Adrenal gland (tissue), 12 donors: Measurements from ENCODE around the gene WNT5B. TPM values are rescaled to one million over a fixed set of nuclear protein-coding genes. Genes with fewer than 3 reads are reported as not detected.

Experiments
- DNase-seq, 7 donors: peaks; one replicate each; pipeline ENCODE4 v3.0.0-alpha.2; 2019 to 2020
- H3K27ac ChIP-seq, 5 donors: fragments of 200-600 bp; sonication (generic) in 4 of 5; 1 replicate in 3 of 5; 2 replicates in 2 of 5; pipeline versions ENCODE4 v1.5.1 to v1.8.0; 2016 to 2020; ENCODE audit warnings: mild to moderate bottlenecking in 1 of 5
- H3K27me3 ChIP-seq: fragments of 200-600 bp; 2 replicates; pipeline ENCODE4 v1.8.0; 2021
- H3K36me3 ChIP-seq, 2 donors: fragments of 200-600 bp; replicated peaks in 1 of 2; 1 replicate in 1 of 2; 2 replicates in 1 of 2; pipeline versions ENCODE4 v1.5.1 to v1.8.0; 2018 to 2022
- H3K4me1 ChIP-seq, 2 donors: fragments of 200-600 bp; replicated peaks in 1 of 2; 1 replicate in 1 of 2; 2 replicates in 1 of 2; pipeline versions ENCODE4 v1.5.1 to v1.8.0; 2018 to 2021
- H3K4me3 ChIP-seq, 4 donors: fragments of 200-600 bp; sonication (generic) in 3 of 4; one replicate each; pipeline ENCODE4 v1.5.1; 2016 to 2018
- H3K9me3 ChIP-seq, 3 donors: fragments of 200-600 bp; sonication (generic) in 1 of 3; replicated peaks in 1 of 3; 1 replicate in 2 of 3; 2 replicates in 1 of 3; pipeline versions ENCODE4 v1.5.1 to v1.8.0; 2016 to 2021
- CTCF ChIP-seq, 6 experiments: fragments of 450-650 bp in 4 of 6; fragments of 200-600 bp in 2 of 6; sonication (generic) in 1 of 6; IDR thresholded peaks; 1 replicate in 5 of 6; 2 replicates in 1 of 6; pipeline versions ENCODE4 v1.5.1 to v1.8.0; 2016 to 2021; ENCODE audit warnings: antibody characterized with exemption in 6 of 6, mild to moderate bottlenecking in 2 of 6, moderate library complexity in 1 of 6
- POLR2A ChIP-seq, 2 donors: fragments of 450-650 bp; IDR thresholded peaks; one replicate each; pipeline ENCODE4 v1.6.1; 2017; ENCODE audit warnings: antibody characterized with exemption in 2 of 2, mild to moderate bottlenecking in 2 of 2, moderate library complexity in 1 of 2
- WGBS, 4 donors: extraction: QIAGEN DNeasy Blood & Tissue Kit in 2 of 4; methylation state at CpG; one replicate each; pipeline versions ENCODE4 v1.1.5 to v1.1.7; 2013 to 2017; 5-methylcytosine and 5-hydroxymethylcytosine counted together
- intact Hi-C, 2 donors: fragments of 100-400 bp; cut with DNase I; formaldehyde crosslinking; loops; one replicate each; pipeline versions ENCODE4 v1.14.1 to v1.15.0; 2022 to 2023
- polyA plus RNA-seq, 3 donors: library from polyadenylated mRNA; stranded (reverse); fragments of 200-250 nt in 2 of 3; fragments of 350-450 nt in 1 of 3; fragmentation: Illumina TruSeq in 1 of 3; extraction: RNeasy Lipid Tissue Mini Kit (QIAGEN cat#74804) in 1 of 3; gene quantifications; one replicate each; pipeline ENCODE4 v1.2.3, GENCODE V29; 2013 to 2014
- total RNA-seq, 9 donors: library from RNA; depleted of rRNA in 4 of 9; stranded (reverse); fragments of >200 nt in 4 of 9; fragments of 120-200 nt in 1 of 9; fragmentation: NEBNext Ultra II Directional in 1 of 9; extraction: Animal tissue kit (Norgen Biotek cat#: 25700) in 1 of 9; gene quantifications; one replicate each; pipeline versions ENCODE4 v1.1.0 to v1.2.4, GENCODE V29; 2013 to 2023
- donor health status: healthy with polysubstance abuse.
- donor health status: Bipolar disorder and iron deficiency.
- donor health status: DM: yes; HTN: yes; CAD: no.
- donor health status: DM: no; HTN: no; CAD: no.
- donor health status: DM: no; HTN: no; CAD: no.
- donor health status: DM: yes; HTN: yes; CAD: no.

The WNT5B gene
- total and polyA plus RNA-seq, 12 donors, result 0.44 to 11.1 (median 1.6) TPM

- Histone ChIP-seq H3K4me1 (peaks cover 0 to 6% of the 10 kb centered on the region in 2 donors), H3K4me3 (no peak overlapping the region), H3K27me3 (no peaks in the 10 kb centered on the region), H3K9me3 (no peaks in the 10 kb centered on the region), H3K27ac (peak overlapping the region in 1 of 5 donors; percentile 8), H3K36me3 (no peaks in the 10 kb centered on the region)
- no peak for DNase-seq
- WGBS, 4 donors, result 18 to 35% (median 20%) methylated on average over 2 of the region's 2 CpGs
- intact Hi-C loops, result no loop called here
- TF ChIP-seq POLR2A (IDR thresholded peaks at IDR 0.05) (no peak), CTCF (IDR thresholded peaks at IDR 0.05) (no peak)
These were observed 37.7 kb downstream of the WNT5B start for GRCh38 chr12:1666685-1667162.

- Histone ChIP-seq H3K27ac (no peak overlapping the region), H3K9me3 (no peaks in the 10 kb centered on the region), H3K27me3 (no peaks in the 10 kb centered on the region), H3K4me3 (no peak overlapping the region), H3K36me3 (no peaks in the 10 kb centered on the region), H3K4me1 (peaks cover 0 to 6% of the 10 kb centered on the region in 2 donors)
- intact Hi-C loops, result no loop called here
- no peak for DNase-seq
- TF ChIP-seq POLR2A (IDR thresholded peaks at IDR 0.05), result no peak
- 61 to 76% (median 70%) methylated on average over 18 of the region's 18 CpGs for WGBS, 4 donors
These were observed 40.0 kb downstream of the WNT5B start for GRCh38 chr12:1668833-1669543.

GRCh38 chr12:1670358-1671268 lies 41.6 kb downstream of the WNT5B start:
- H3K4me3 ChIP-seq, result no peak overlapping the region
- H3K27me3 ChIP-seq, result no peaks in the 10 kb centered on the region
- H3K36me3 ChIP-seq, result no peaks in the 10 kb centered on the region
- no peak for DNase-seq
- no peak overlapping the region for H3K27ac ChIP-seq
- intact Hi-C loops, result no loop called here
- TF ChIP-seq CTCF (IDR thresholded peaks at IDR 0.05), result no peak
- TF ChIP-seq POLR2A (IDR thresholded peaks at IDR 0.05), result no peak
- H3K9me3 ChIP-seq, result no peaks in the 10 kb centered on the region
- peaks cover 0 to 6% of the 10 kb centered on the region in 2 donors for H3K4me1 ChIP-seq
- 80 to 86% (median 83%) methylated on average over 14 of the region's 14 CpGs for WGBS, 4 donors

GRCh38 chr12:1676043-1676442 lies 47.0 kb downstream of the WNT5B start:
- Histone ChIP-seq H3K4me1 (no peaks in the 10 kb centered on the region), H3K27me3 (no peaks in the 10 kb centered on the region), H3K4me3 (no peak overlapping the region), H3K9me3 (no peaks in the 10 kb centered on the region), H3K27ac (no peak overlapping the region), H3K36me3 (no peaks in the 10 kb centered on the region)
- DNase-seq, result no peak
- TF ChIP-seq CTCF (IDR thresholded peaks at IDR 0.05) (no peak), POLR2A (IDR thresholded peaks at IDR 0.05) (no peak)
- WGBS, 4 donors, result 91 to 94% (median 92%) methylated on average over 3 of the region's 3 CpGs
- intact Hi-C loops, result no loop called here
